UCSD-AML1 (cell line): ENCODE results near the gene MYLK.

Source experiments
- DNase-seq: peaks from one replicate; lab custom pipeline; 2025; ENCODE audit not compliant: unreplicated experiment; lab: John Stamatoyannopoulos, UW

Gene MYLK

GRCh38 chr3:123778525-123778924 is 105.6 kb downstream of the MYLK start:
- DNase-seq = no peak

- DNase-seq = no peak
Observed at GRCh38 chr3:123776071-123776782, 107.9 kb downstream of the MYLK start.

- no peak for DNase-seq
Observed at GRCh38 chr3:123774474-123774873, 109.7 kb downstream of the MYLK start.

DNA sequence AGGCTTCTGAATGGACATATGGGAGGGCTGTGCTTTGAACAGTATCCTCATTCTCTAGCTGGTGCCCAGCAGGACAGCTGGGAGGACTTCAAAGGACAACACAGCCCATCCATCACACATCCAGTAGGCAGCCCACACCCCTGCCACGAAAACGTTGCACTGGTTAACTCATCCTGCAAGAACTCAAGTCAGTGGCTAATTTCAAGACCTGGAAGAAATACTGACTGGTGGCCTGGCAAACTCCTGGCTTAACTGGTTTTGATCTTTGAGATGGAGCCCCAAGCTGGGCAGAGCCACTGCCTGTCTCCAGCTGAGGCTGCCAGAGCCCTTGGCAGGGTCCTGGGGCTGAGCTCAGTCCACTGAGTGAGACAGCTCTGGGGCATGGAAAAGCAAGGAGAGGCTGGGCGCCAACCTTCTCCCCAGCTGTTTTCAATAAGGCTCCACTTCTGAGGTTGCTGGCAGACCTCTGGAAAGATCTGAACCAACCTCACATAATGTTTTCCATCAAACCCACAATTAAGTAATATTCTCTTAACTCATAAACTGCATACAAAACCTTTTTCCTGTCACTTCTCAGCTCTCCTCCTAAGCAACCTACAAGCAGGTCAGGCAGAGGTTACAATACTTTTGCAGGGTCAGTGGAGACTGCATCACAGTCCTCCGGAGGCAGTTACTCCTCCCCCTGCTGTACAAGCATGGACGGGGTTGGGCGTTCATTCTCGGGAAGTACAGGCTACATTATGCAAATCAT is 110.3 kb downstream of the MYLK start:
- DNase-seq = no peak

- DNase-seq = no peak
Observed at GRCh38 chr3:123769356-123769743, 114.8 kb downstream of the MYLK start.

- no peak for DNase-seq
Observed at GRCh38 chr3:123768480-123769355, 115.4 kb downstream of the MYLK start.

GRCh38 chr3:123767564-123768292 is 116.4 kb downstream of the MYLK start:
- DNase-seq = no peak

DNA sequence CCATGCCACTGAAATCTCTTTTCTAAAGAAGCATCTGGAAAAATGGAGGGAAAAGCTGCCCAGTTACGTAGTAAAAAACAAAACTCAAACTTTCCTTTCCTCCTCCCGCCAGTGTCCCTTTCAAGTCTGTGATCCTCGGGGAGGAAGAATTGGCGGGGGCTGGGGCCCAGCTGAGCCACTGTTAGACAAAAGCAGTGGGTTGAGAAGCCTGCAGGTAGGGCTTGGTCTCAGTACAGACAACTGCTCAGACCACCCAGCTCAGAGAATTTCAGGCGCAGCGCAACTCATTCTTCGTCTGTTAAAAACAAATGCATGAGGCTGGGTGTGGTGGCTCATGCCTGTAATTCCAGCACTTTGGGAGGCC is 117.1 kb downstream of the MYLK start:
- no peak for DNase-seq

DNA sequence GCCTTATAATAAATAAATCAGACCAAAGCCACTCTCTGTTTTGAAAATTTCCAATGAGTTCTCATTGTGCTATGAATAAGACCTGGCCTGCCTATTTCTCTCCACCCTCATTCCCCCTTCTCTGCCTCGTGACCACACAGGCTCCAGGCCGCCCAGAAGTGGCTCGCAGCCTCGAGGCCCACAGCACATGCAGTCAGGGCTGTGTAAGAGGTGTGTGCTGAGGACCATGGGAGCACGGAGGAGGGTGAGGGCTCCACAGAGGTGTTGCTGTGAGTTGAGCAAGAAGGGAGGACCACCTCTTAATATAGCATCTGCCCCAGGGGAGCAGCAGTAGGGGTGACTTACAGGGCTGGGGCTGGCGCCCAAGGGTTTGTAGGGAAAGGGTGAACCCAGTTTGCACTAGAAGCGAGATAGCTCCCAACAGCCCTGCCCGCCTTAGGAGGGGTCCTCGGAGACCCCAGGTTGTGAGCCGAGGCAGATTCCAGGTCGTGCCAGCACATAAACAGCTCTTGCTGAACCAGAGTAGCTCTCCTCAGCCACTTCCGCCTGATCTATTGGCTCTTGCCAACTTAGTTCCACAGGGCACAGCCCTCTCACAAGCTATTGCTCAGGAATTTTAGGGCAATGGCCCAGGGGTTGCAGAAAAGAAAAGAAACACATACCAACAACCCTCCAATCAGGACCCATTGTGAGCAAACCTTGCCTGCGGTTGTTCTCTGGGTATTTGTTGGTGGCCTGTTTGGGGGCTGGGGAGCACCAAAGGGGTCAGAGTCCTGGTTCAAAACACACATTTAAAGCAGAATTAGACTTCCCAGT is 117.7 kb downstream of the MYLK start:
- no peak for DNase-seq

GRCh38 chr3:123765475-123766128 is 118.5 kb downstream of the MYLK start:
- DNase-seq = no peak

DNA sequence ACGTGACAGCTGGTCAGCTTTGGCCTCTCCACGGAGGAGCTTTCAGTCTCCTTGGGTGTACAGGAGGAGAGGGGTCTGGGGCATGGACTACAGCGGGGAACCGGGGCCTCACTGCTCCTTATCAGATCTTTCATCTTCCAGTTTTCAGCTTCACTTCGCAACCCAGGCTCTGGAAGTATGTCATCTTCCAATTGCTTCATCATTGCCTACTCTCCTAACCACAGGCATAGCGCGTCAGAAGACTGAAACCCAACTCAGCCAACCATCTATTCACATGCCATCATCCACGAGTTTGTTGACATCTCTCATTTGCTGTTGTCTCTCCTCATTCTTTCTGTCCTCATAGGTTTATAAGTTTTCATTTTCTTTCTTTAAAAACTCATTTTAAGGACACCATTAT is 119.5 kb downstream of the MYLK start:
- no peak for DNase-seq

DNA sequence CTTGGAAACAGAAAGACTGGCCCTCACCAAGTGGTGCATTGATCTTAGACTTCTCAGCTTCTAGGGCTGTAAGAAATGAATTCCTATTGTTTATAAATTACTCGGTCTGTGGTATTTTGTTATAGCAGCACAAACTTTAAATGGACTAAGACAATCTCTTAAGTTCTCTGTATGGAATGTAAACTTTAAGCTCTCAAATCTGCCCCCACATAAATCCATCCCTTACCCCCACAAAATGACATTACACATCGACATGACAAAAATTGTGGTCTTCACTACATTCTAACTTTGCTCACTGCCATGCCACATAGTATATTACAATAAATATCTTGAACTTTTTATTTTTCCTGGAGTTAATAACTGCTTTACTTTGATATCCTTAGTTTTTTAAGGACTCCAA is 121.3 kb downstream of the MYLK start:
- no peak for DNase-seq

GRCh38 chr3:123760817-123761216 is 123.3 kb downstream of the MYLK start:
- no peak for DNase-seq

GRCh38 chr3:123759871-123760270 is 124.3 kb downstream of the MYLK start:
- no peak for DNase-seq

GRCh38 chr3:123759311-123759710 is 124.8 kb downstream of the MYLK start:
- no peak for DNase-seq

DNA sequence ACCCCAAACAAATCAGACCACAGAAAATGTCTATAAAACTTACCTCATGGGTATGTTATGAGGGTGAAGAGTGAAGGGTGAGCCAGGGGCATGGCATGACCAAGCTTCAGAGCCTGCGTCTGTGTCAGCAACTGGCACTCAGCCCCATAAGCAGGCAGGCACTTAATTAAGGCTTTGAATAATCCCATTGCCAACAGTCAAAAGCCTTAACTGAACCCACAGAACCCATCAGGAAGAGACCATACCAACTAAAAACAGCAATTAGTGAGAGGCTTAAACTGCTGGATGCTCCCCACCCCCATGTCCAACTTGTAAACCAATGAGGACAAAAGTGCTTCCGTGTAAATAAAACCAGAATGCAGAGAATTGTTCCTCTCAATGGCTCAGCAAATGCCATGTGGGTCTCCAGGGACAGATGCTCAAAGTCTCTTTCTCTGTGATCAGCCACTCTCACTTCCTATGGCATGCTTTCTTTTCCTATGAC is 126.0 kb downstream of the MYLK start:
- DNase-seq = no peak

DNA sequence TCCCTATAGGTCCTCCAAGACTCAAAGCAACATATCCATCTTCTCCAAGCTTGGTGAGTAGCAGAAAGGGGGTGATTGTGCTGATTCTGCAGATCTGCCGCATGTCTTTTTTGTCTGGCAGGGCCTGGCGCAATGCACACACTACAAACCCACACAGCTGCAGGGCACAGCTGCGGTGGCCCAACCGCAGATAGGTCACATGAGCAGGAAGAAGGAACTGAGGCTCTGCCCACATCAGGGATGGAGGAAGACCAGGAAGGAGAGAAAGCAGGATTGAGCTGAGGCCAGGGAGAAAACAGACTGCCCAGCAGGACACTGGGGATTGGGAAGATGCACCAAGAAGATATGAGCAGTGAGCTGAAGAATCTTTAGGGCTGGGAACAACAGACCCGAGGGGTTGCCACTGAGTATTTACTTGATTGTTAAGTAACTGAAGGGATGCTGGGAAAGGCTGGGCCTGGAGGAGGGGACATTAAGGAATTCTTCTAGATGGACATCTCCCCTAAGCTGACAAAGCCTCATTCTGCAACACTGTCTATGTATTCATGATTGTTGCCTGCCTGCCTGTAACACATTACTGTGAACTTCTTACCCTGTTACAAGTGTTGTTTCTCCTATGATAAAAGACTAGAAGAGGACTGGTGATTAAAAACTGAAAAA is 126.7 kb downstream of the MYLK start:
- peak; percentile 73 for DNase-seq

DNA sequence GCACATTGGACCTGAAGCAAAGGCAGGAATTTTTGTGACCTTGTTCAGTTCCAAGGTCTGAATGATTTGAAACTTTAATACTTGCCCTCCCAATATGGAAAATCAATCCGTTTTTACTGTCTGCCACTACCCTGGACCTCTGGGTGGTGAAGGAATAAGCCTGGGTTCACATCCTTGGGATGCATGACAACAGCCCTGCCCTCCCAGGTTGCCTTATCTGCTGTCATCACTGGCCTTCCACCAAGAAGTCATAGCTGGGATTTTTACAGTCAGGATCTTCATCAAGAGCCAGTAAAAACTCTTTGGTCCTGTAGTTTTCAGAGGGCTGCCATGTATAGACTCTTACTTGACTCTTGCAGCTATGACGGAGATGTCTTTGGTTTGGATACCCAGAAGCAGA is 128.6 kb downstream of the MYLK start:
- DNase-seq = no peak

DNA sequence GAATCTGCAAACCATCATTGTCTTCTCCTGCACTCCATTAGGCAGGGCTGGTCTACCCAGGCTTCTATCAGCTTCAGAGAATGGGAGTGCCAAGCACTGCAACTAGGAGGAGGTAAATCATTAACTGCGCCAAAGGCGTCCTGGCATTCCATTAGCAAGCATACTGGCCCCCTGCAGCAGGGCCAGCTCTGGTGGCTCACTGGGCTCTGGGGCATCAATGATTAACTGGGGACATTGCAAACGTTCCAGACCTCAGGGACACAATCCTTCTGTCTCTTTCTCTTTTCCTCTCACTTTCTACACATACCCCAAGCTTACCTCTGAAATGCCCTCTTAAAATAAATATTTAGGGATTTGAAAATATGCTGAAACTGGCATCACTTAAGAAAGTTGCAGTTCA is 129.0 kb downstream of the MYLK start:
- DNase-seq = no peak
